H1 (cell line): ENCODE data around the gene PPP2R5B. TPM values are rescaled to one million over a fixed set of nuclear protein-coding genes. Genes with fewer than 3 reads are reported as not detected.

ENCODE experiments used
- CTCF ChIA-PET: fragments of 300-600 bp; sonication (Branson Sonifier 250); formaldehyde crosslinking; loops from one replicate; lab custom pipeline; 2021; ENCODE audit not compliant: partially characterized antibody; lab: Charles Lee
- POLR2A ChIA-PET: fragments of 300-600 bp; sonication (Branson Sonifier 250); formaldehyde crosslinking; loops from one replicate; lab custom pipeline; 2021; ENCODE audit warnings: inconsistent platforms; ENCODE audit not compliant: partially characterized antibody; lab: Charles Lee
- DNase-seq, 2 experiments: peaks; one replicate each; pipeline versions ENCODE4 v3.0.0 to v3.0.0-alpha.2; 2010 to 2022; ENCODE audit warnings: low spot score in 2 of 2, low read depth in 1 of 2, mixed read lengths in 1 of 2
- FAIRE-seq: peaks from 2 replicates; lab custom pipeline; 2011; peaks lifted over from hg19 to GRCh38; lab: Jason Lieb, UNC
- H2AFZ ChIP-seq: 2 replicates; pipeline ENCODE4 v1.8.1; 2012; ENCODE audit warnings: low read length, inconsistent platforms
- H2AK5ac ChIP-seq: 2 replicates; pipeline ENCODE4 v1.6.1; 2013; ENCODE audit warnings: low read depth, low read length
- H2BK120ac ChIP-seq: replicated peaks from 2 replicates; pipeline ENCODE3; 2013; ENCODE audit warnings: low read depth, low read length, inconsistent platforms
- H2BK12ac ChIP-seq: 2 replicates; pipeline ENCODE4 v1.6.1; 2013; ENCODE audit warnings: low read depth, low read length
- H2BK15ac ChIP-seq: 2 replicates; pipeline ENCODE4 v1.6.1; 2013; ENCODE audit warnings: low read length
- H2BK20ac ChIP-seq: 2 replicates; pipeline ENCODE4 v1.6.1; 2013; ENCODE audit warnings: low read length
- H2BK5ac ChIP-seq: 2 replicates; pipeline ENCODE4 v1.6.1; 2013; ENCODE audit warnings: low read depth, low read length
- H3K14ac ChIP-seq: 2 replicates; pipeline ENCODE4 v1.6.1; 2013; ENCODE audit warnings: inconsistent platforms; ENCODE audit not compliant: insufficient read length
- H3K18ac ChIP-seq: 2 replicates; pipeline ENCODE4 v1.6.1; 2013; ENCODE audit warnings: low read length; ENCODE audit errors: extremely low read depth
- H3K23ac ChIP-seq: 2 replicates; pipeline ENCODE4 v1.6.1; 2013; ENCODE audit warnings: inconsistent platforms; ENCODE audit not compliant: insufficient read length
- H3K23me2 ChIP-seq: 2 replicates; pipeline ENCODE4 v1.6.1; 2013; ENCODE audit warnings: low read depth, low read length
- H3K27ac ChIP-seq: 2 replicates; pipeline ENCODE4 v1.6.1; 2011; ENCODE audit warnings: low read depth, low read length, inconsistent platforms
- H3K27me3 ChIP-seq, 4 experiments: replicated peaks in 1 of 4; 1 replicate in 1 of 4; 2 replicates in 3 of 4; pipeline versions ENCODE4 v1.6.1 to v1.8.1; 2011 to 2013; ENCODE audit warnings: low read length in 3 of 4, mild to moderate bottlenecking in 3 of 4, inconsistent platforms in 2 of 4, mixed read lengths in 2 of 4, moderate library complexity in 1 of 4; ENCODE audit not compliant: control insufficient read depth in 3 of 4, insufficient read depth in 3 of 4; ENCODE audit errors: extremely low read depth in 1 of 4
- H3K36me3 ChIP-seq, 4 experiments: 2 replicates each; pipeline versions ENCODE4 v1.6.1 to v1.8.1; 2011 to 2013; ENCODE audit warnings: mild to moderate bottlenecking in 4 of 4, low read length in 3 of 4, moderate library complexity in 2 of 4, control low read depth in 1 of 4, inconsistent platforms in 1 of 4; ENCODE audit not compliant: insufficient read depth in 4 of 4, control insufficient read depth in 2 of 4
- H3K4ac ChIP-seq: replicated peaks from 2 replicates; pipeline ENCODE3; 2013; ENCODE audit warnings: low read length, low read depth, mixed read lengths, inconsistent platforms; ENCODE audit not compliant: insufficient read length
- H3K4me1 ChIP-seq, 4 experiments: replicated peaks in 1 of 4; 1 replicate in 1 of 4; 2 replicates in 3 of 4; pipeline versions ENCODE4 v1.6.1 to v1.8.1; 2011 to 2013; ENCODE audit warnings: low read length in 3 of 4, inconsistent platforms in 2 of 4, mixed read lengths in 1 of 4; ENCODE audit not compliant: insufficient read depth in 4 of 4, control insufficient read depth in 3 of 4
- H3K4me2 ChIP-seq, 2 experiments: 2 replicates each; pipeline versions ENCODE4 v1.6.1 to v1.8.1; 2011 to 2013; ENCODE audit warnings: low read depth in 2 of 2, low read length in 2 of 2, control low read depth in 1 of 2, inconsistent platforms in 1 of 2, mild to moderate bottlenecking in 1 of 2; ENCODE audit not compliant: insufficient read depth in 1 of 2
- H3K4me3 ChIP-seq, 4 experiments: fragments of 200-600, 300-600 bp in 1 of 4; sonication (generic), shearing (Covaris generic), sonication (Bioruptor Twin) in 1 of 4; 2 replicates each; pipeline versions ENCODE4 v1.5.1 to v1.8.1; 2011 to 2016; ENCODE audit warnings: low read length in 4 of 4, low read depth in 3 of 4, control low read depth in 2 of 4, inconsistent platforms in 2 of 4, mild to moderate bottlenecking in 2 of 4, mixed read lengths in 1 of 4, moderate library complexity in 1 of 4; ENCODE audit not compliant: insufficient read depth in 2 of 4; ENCODE audit errors: extremely low read depth in 1 of 4
- H3K56ac ChIP-seq: replicated peaks from 2 replicates; pipeline ENCODE3; 2013; ENCODE audit warnings: low read depth, mild to moderate bottlenecking, mixed read lengths, low read length, inconsistent platforms; ENCODE audit not compliant: insufficient read length
- H3K79me1 ChIP-seq: 2 replicates; pipeline ENCODE4 v1.6.1; 2013; ENCODE audit warnings: low read depth, low read length, control low read depth
- H3K79me2 ChIP-seq, 2 experiments: 2 replicates each; pipeline versions ENCODE4 v1.6.1 to v1.8.1; 2012 to 2013; ENCODE audit warnings: low read length in 2 of 2, mild to moderate bottlenecking in 2 of 2, inconsistent platforms in 1 of 2; ENCODE audit not compliant: insufficient read depth in 2 of 2, control insufficient read depth in 1 of 2
- H3K9ac ChIP-seq, 4 experiments: replicated peaks in 1 of 4; 1 replicate in 1 of 4; 2 replicates in 3 of 4; pipeline versions ENCODE4 v1.6.1 to v1.8.1; 2011 to 2013; ENCODE audit warnings: low read depth in 3 of 4, low read length in 3 of 4, control low read depth in 2 of 4, mild to moderate bottlenecking in 2 of 4, moderate library complexity in 2 of 4, inconsistent platforms in 1 of 4; ENCODE audit errors: extremely low read depth in 1 of 4
- H3K9me3 ChIP-seq, 2 experiments: 2 replicates each; pipeline versions ENCODE4 v1.6.1 to v1.8.1; 2012 to 2013; ENCODE audit warnings: mild to moderate bottlenecking in 2 of 2, moderate library complexity in 2 of 2, control low read depth in 1 of 2, inconsistent platforms in 1 of 2, low read depth in 1 of 2, low read length in 1 of 2, mixed read lengths in 1 of 2; ENCODE audit not compliant: insufficient read depth in 2 of 2
- H4K20me1 ChIP-seq, 2 experiments: replicated peaks in 1 of 2; 2 replicates each; pipeline versions ENCODE3 to v1.8.1; 2011 to 2013; ENCODE audit warnings: inconsistent platforms in 2 of 2, low read length in 2 of 2, mild to moderate bottlenecking in 1 of 2; ENCODE audit not compliant: insufficient read depth in 2 of 2, control insufficient read depth in 1 of 2
- H4K5ac ChIP-seq: 2 replicates; pipeline ENCODE4 v1.6.1; 2013; ENCODE audit warnings: low read length, low read depth, mixed read lengths, inconsistent platforms; ENCODE audit not compliant: insufficient read length
- H4K8ac ChIP-seq: 2 replicates; pipeline ENCODE4 v1.8.0; 2013; ENCODE audit warnings: mild to moderate bottlenecking, moderate library complexity, low read length, inconsistent platforms; ENCODE audit not compliant: insufficient read depth; ENCODE audit errors: extremely low read depth
- H4K91ac ChIP-seq: replicated peaks from 2 replicates; pipeline ENCODE3; 2013; ENCODE audit warnings: low read length, mixed read lengths, inconsistent platforms; ENCODE audit not compliant: insufficient read length
- BRCA1 ChIP-seq: IDR thresholded peaks from 2 replicates; pipeline ENCODE4 v1.6.1; 2012; ENCODE audit warnings: low read depth, low read length, improper control_type of control experiment
- CBX8 ChIP-seq: fragments of 300-800, 300-1000 bp; sonication (generic); IDR thresholded peaks from 2 replicates; pipeline ENCODE4 v1.7.1; 2016; ENCODE audit warnings: low read depth, low read length, borderline replicate concordance
- CTBP2 ChIP-seq: IDR thresholded peaks from 2 replicates; pipeline ENCODE4 v1.7.0; 2011; ENCODE audit warnings: borderline replicate concordance, mild to moderate bottlenecking, moderate library complexity, mixed read lengths, low read length; ENCODE audit not compliant: insufficient read depth, insufficient read length
- EGR1 ChIP-seq: IDR thresholded peaks from 2 replicates; pipeline ENCODE4 v1.6.1; 2011; ENCODE audit warnings: low read depth, low read length, borderline replicate concordance
- GTF2F1 ChIP-seq: IDR thresholded peaks from 2 replicates; pipeline ENCODE4 v1.6.1; 2012; ENCODE audit warnings: low read depth, low read length, improper control_type of control experiment, borderline replicate concordance
- JUND ChIP-seq: IDR thresholded peaks from 2 replicates; pipeline ENCODE4 v1.6.1; 2011; ENCODE audit warnings: mild to moderate bottlenecking, improper control_type of control experiment, low read length
- MAFK ChIP-seq: IDR thresholded peaks from 2 replicates; pipeline ENCODE4 v1.6.1; 2012; ENCODE audit warnings: low read depth, mild to moderate bottlenecking, improper control_type of control experiment, low read length
- POU5F1 ChIP-seq: IDR thresholded peaks from 2 replicates; pipeline ENCODE4 v1.6.1; 2011; ENCODE audit warnings: low read depth, mild to moderate bottlenecking, low read length, moderate library complexity
- SP2 ChIP-seq: IDR thresholded peaks from 2 replicates; pipeline ENCODE4 v1.6.1; 2012; ENCODE audit warnings: mild to moderate bottlenecking, low read length, inconsistent platforms
- SP4 ChIP-seq: IDR thresholded peaks from 2 replicates; pipeline ENCODE4 v1.6.1; 2012; ENCODE audit warnings: low read length, inconsistent platforms
- YY1 ChIP-seq: IDR thresholded peaks from 2 replicates; pipeline ENCODE4 v1.6.1; 2011; ENCODE audit warnings: low read depth, mild to moderate bottlenecking, low read length
- WGBS, 2 experiments: shearing (Covaris generic) in 1 of 2; methylation state at CpG; one replicate each; pipeline versions ENCODE4 v1.1.6 to v1.1.7; 2013 to 2015; ENCODE audit warnings: low lambda C conversion rate in 2 of 2, mixed read lengths in 2 of 2, inconsistent platforms in 1 of 2, low coverage in 1 of 2, missing lambda C conversion rate in 1 of 2; ENCODE audit not compliant: insufficient replicate concordance in 2 of 2, insufficient coverage in 1 of 2, insufficient read length in 1 of 2; ENCODE audit errors: extremely low coverage in 1 of 2, missing lambda C conversion rate in 1 of 2; 5-methylcytosine and 5-hydroxymethylcytosine counted together
- polyA plus RNA-seq, 7 experiments: library from polyadenylated mRNA; depleted of rRNA in 3 of 7; stranded (reverse) in 5 of 7; unstranded in 2 of 7; fragments of >200 nt in 5 of 7; fragments of 200-250 nt in 2 of 7; gene quantifications; 1 replicate in 5 of 7; 2 replicates in 1 of 7; 4 replicates in 1 of 7; pipeline versions ENCODE4 v1.2.1 to v1.2.3, GENCODE V29; 2011 to 2013; ENCODE audit warnings: missing spikeins in 2 of 7, mixed read lengths in 2 of 7
- total RNA-seq: library from RNA; stranded (reverse); fragmentation: NEBNext Ultra II Directional; extraction: Animal tissue kit (Norgen Biotek cat#: 25700); gene quantifications from 2 replicates; pipeline ENCODE4 v1.2.1, GENCODE V29; 2021
- TF ChIP-seq, protein P1 (sequence below): IDR thresholded peaks from 2 replicates; pipeline ENCODE4 v1.6.1; 2012; ENCODE audit warnings: inconsistent platforms

PPP2R5B gene
- total and polyA plus RNA-seq, 2 of the 8 experiments (the other 6 are each of a cell fraction or from before 2014, with no cell fraction given) = 4.9 to 5.1 TPM

DNA sequence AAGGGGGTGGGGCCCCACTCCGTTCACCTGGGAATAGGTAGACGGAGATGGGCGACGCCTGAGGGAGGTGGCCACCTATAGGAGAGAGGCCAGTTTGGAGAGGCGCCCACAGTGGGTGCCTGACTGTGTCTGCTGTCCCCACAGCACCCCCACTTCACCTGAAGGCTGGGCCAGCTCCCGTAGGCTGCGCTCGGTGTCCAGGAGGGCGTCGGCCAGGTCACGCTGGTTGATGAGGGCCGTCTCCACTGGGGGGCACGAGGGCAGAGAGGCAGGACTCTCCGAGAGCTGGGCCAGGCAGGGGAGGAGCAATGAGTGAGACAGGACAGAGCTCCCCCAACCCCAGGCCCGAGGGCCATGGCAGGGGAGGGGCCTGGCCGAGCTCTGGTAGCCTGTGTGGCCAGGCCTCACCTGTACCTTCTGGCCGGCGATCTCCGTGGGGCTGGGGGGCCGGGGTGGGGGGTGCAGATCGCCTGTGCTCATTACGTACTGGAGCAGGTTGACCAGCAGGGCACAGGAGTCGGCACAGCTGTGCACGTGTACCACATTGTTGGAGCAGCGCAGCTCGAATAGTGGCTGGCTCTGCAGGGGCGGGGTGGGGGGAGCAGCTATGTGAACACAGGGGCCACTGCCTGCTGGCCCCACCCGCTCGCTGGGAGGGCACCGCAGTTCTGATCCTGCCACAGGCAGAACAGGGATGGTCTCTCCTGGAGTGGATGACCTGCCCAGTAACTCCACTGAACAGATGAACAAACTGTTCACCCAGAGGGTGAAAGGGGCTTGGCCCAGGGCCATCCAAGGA, 22.2 kb upstream of the PPP2R5B start:
- Histone ChIP-seq H3K27me3 (no peaks in the 10 kb centered on the region), H3K9me3 (no peaks in the 10 kb centered on the region), H3K56ac (no peak overlapping the region), H2BK120ac (no peak overlapping the region), H3K4ac (no peak overlapping the region), H3K4me1 (no peaks in the 10 kb centered on the region), H3K4me3 (no peak overlapping the region), H3K27ac (no peak overlapping the region), H4K91ac (no peak overlapping the region), H3K14ac (no peak overlapping the region), H4K20me1 (peaks cover 0 to 3% of the 10 kb centered on the region in 2 experiments), H3K9ac (no peak overlapping the region), H4K8ac (no peak overlapping the region), H3K18ac (no peak overlapping the region), H3K79me1 (no peaks in the 10 kb centered on the region), H2BK20ac (no peak overlapping the region), H3K4me2 (no peak overlapping the region), H2BK15ac (no peak overlapping the region), H2AK5ac (no peak overlapping the region), H4K5ac (no peak overlapping the region), H3K79me2 (no peaks in the 10 kb centered on the region), H2BK12ac (no peak overlapping the region), H3K23ac (no peak overlapping the region), H3K36me3 (peaks cover 0 to 20% (median 10%) of the 10 kb centered on the region in 4 experiments; a peak in 6 of 8 replicates), H2BK5ac (no peak overlapping the region), H2AFZ (no peak overlapping the region), H3K23me2 (no peaks in the 10 kb centered on the region)
- DNase-seq = no peak
- CTCF ChIA-PET = interaction anchor here (0.7 to 32.2 kb wide), 3 partner anchors 8 to 47 kb away, joined by 3 to 1058 read pairs (median 4); partner anchors contain the start of gene CDC42BPG
- no peak for FAIRE-seq
- WGBS, 2 experiments = 94% methylated on average over 24 of the region's 30 CpGs; no CpG with 5 or more reads in 1 of the 2 experiments
- POLR2A ChIA-PET = interaction anchor here (0.7 to 1.4 kb wide), 2 partner anchors 14 to 124 kb away, joined by 3 to 4 read pairs; no protein-coding TSS in a partner anchor
- TF ChIP-seq JUND (no peak), CTBP2 (no peak), EGR1 (no peak), SP4 (no peak), SP2 (no peak), BRCA1 (no peak), GTF2F1 (no peak), YY1 (no peak), POU5F1 (no peak), CBX8 (no peak), MAFK (no peak)
- TF ChIP-seq, protein P1, sequence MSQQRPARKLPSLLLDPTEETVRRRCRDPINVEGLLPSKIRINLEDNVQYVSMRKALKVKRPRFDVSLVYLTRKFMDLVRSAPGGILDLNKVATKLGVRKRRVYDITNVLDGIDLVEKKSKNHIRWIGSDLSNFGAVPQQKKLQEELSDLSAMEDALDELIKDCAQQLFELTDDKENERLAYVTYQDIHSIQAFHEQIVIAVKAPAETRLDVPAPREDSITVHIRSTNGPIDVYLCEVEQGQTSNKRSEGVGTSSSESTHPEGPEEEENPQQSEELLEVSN = no peak
